Amygdala (tissue), 56 donors: Measurements from ENCODE around the gene NADK.

ENCODE experiments used
- DNase-seq, 56 donors: peaks; one replicate each; lab custom pipeline; 2025; lab: John Stamatoyannopoulos, UW

NADK gene

DNA sequence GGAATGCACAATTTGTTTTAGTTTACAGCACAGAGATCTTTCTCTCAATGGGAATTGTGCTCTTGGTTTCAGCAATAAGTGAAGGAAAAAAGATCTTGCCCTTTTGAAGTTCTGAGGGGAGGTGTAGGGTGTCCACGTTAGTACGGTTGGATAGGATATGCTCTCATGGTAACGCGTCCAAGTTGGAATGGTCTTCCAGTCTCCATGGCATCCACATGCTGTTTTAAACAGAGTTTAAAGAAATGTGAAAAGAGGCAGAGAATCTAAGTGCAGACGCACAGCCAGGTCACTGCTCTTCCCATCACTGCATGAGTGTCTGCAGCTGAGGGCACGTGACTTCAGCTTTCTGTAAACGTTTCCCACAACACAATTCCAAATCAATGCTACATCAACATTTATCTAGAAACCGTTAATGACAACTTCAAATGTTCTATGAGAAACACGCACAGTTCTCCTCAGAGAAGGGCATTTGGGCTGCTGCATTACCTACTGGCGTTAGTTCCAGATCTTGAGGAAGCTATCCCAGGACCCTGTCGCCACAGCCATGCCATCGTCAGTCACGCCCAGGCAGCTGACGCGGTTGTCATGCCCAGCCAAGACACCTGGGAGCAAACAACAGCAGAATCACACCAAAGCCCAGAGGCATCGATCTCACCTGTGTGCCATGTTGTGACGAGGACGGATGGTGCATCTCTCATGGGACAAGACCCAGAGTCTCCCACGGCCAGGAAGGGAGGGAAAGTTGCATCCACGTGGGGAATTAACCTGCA is 8.8 kb upstream of the NADK start:
- no peak for DNase-seq

DNA sequence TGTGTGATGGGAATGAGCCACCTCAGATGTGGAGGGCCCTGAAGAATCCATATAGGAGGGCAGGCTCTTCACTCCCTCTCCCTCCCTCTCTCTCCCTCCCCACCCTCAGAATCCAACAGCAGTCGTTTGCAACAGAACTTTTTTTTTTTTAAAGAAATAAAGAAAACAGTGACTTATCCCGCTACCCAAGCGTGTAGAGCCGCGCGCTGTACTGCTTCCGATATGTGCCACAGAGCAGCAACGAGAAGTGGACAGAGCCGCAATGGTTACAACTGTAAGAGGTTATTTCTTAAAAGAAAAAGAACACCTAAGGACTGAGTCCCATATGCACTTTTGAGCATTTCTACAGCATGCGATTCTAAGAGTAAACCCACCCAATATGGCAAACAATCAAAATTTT is 7.4 kb upstream of the NADK start:
- no peak for DNase-seq

DNA sequence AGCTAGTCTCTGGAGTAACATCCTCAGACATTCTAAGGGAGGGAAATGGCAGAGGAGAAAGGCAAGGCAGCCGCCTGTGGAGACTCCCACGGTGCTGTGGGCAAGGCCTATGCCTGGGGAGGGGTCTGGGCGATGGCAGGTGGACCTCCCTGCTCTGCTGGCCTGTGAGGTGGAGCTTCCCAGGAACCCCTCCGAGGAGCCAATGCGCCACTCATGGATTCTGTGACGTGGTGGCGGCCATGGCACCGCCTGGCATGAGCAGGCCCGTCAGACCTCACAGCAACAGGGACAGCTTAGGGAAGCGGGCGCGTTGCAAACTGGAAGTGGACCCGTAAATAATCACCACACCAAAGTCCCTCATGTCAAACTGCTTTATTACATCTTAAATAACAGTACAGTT is 6.7 kb upstream of the NADK start:
- DNase-seq = no peak

DNA sequence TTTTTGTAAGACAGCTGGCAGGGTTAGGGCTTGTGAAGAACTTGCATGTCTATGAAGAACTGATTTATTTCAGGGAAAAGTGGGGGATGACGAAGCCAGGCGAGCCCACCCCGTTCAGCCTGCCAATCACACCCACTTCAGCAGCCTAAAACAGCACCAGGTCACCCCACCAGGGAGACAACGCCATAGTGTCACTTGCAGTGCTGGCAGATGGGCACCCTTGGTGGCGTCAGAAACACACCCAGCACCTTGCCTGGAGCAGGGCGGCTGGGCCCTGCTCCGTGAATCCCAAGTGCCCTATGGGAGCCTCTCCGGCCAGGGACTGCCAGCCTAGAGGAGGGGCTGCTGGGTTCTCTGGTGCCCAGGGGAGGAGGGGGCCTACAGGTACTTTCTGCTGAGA is 5.0 kb upstream of the NADK start:
- DNase-seq = no peak

DNA sequence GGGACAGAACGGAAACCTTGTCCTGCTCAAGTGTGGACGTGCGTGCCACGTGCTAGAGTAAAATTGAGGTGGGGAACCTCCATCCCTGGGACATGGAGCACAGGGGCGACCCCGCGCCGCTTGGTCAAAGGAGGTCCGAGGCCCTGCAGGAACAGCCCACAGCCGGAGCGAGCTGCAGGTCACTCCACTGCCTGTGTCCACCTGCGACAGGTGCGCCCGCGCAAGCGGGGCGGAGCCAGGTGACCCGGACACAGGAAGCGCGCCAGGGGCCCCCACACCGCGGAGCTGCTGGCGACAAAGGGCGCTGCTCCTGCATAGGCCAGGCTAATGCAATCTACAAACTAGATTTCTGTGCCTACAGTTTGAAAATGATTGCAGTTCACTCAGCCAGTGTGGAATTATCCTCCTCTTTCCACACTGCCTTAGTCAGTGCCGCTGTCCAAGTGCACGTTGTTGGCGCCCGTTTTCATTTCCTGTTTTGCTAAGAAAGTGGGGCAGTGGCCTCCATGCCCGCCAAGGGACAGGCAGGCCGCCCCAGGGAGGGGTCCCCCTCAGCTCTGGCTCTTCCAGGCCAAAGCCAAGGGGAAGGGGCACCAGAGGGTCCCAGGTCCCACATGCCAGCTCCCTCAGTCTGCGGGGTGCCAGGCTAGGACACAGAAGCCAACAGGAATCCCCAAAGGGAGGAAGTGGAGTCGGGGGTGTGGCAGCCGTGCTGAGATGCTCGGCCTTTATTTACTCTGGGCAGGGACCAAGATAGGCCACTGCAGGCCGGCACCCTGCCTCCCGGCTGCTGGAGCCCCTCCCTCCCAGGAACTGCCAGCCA is 4.3 kb upstream of the NADK start:
- DNase-seq = peak in 10 of 56 donors; percentile 5 to 52 (median 26)

DNA sequence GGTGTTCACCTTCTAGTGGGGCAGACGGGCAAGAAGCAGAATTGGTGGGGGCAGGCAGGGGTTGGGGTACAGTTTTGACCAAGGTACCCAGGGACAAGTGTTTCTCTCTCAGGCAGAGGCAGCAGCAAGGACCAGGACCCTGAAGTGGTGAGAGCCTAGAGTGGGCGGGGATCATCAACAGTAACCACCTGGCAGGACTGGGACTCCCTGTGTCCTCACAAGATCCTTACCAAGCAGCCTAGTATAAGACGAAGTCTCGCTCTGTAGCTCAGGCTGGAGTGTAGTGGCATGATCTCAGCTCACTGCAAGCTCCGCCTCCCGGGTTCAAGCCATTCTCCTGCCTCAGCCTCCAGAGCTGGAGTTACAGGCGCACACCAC is 3.2 kb upstream of the NADK start:
- DNase-seq = no peak

DNA sequence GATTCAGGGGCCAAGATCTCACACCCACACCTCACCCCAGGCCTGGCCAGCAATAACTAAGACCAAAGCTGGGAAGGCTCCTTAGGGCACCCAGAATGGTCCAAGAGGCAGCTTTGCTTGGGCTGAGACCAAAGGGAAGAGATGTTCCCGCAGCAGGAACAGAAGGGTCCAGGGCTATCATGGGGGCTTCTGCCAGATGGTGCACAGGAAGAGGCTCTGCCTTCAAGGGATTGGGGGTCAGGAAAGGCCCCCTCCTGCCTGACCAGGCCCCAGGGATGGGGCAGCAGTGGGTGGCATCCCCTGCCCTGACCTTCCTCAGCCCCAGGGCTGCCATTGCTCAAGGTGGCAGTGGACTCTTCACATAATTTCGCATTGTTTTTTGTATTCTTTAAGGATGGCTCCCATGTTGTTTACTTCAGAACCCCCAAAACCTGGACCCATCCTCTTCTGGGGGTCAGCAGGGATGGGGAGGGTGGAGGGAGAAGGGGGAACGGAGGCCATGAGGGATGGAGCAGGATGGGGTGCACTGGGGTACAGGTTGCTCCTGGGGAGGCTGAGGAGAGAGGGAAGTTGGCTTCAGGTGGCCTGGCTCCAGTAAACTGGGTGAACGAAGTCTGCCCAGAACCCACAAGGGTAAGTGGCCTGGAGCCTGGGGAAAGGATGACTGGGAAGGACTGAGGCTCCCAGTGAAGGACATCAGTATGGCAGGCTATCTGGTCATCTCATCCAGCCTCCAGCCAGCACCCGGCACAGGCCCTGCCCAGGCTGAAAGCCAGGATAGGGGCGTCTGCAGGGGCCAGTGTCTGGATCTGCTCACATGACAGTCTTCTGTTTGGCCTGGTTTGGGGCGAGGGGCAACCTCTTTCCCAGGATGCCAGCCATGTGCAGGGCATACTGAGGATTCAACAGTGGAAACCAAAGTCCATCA is 2.6 kb upstream of the NADK start:
- no peak for DNase-seq

DNA sequence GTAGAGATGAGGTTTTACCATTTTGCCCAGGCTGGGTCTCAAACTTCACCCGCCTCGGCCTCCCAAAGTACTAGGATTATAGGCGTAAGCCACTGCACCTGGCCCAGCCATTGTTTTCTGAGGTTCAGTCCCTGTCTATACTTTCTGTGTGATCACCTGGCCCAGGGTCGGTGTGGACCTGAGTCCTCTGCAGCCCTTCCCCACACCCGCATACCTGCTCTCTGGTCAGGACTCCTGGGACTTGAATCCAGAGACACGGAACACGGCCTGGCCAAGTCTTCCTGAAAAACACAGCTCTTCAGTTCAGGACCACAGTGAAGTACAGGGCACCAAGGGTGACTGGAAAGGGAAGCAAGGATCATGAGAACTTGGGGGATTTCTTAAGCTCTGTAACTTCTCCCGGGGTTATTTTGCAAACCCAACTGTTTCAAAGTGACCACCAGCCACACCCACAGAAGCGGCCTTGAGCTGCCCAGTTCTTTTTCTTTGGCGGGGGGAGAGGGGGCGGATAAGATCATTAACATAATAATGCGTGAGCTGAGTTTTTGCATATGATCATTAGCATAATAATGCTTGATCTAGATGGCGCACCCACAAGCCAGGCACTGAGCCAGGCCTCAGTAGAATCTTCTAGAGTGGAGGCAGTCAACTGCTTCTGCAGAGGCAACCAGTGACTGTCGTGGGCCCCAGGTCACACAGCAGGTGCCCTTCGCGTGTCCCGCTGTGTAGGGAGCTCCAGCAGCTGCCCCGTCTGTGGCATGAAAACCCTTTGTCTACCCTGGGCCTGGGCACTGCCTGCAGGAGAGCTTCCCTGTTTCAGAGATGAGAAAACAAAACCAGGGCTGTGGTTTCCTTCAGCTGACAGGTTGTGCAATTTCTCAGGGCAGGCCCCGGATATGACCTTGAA is 1.7 kb upstream of the NADK start:
- peak in 21 of 56 donors; percentile 9 to 67 (median 30) for DNase-seq

DNA sequence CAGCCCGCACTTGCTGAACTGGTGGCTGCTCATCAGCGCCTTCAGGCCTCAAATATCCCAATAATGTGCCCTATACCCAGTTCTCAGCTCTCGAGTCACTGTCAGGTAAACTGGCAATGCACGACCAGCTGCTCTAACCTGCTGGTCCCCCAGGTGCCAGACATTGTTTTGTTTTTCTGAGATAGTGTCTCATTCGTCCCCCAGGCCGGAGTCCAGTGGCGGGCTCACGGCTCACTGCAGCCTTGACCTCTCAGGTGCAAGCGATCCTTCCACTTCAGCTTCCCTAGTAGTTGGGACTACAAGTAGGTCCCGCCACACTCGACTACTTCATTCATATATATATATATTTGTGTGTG is 1.0 kb upstream of the NADK start:
- no peak for DNase-seq

DNA sequence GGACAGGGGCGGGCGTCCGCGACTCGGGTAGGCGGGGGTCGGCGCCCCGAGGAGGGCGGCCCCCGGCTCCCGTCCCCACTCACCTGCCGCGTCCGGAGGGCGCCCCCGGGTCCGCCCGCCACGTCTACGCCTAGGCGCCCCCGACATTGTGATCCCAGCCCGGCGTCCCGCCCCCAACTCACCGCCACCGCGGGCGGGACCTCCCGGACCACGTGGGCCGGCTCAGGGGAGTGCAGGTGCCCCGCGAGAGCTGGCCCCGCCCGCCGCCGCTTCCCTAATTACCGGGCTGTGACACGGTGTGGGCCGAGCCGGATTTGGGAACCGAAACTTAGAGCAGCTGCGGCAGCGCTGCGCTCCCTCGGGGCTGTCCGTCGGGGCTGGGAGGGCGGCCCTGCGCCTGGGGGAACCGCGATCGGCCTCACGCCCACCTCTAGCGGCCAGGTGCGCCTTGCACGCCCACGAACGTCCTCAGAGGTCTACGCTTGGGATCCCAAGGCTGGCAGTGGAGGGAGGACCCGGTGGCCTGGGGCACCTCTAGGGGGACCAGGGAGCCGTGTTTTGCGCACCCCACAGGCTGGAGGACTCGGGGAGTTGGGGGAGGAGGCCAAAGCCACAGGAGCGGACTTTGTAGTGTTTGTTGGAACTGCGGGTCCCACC is 521 bp upstream of the NADK start:
- peak in 20 of 56 donors; percentile 14 to 56 (median 34) for DNase-seq

DNA sequence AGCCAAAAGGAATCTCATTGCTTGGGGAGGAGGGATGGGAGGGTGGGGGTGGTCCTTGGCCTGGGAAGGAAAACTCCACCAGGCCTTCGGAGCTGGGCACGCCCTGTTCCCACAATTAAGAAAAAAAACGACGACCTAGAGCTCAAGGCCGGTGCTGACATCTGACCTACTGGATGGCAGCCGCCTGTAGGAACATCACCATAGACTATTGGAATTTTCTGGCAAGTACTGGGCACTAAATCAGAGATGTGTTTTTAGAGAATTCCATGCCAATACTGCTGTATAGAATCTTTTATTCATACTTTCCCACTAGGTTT is 729 bp downstream of the NADK start:
- DNase-seq = no peak

DNA sequence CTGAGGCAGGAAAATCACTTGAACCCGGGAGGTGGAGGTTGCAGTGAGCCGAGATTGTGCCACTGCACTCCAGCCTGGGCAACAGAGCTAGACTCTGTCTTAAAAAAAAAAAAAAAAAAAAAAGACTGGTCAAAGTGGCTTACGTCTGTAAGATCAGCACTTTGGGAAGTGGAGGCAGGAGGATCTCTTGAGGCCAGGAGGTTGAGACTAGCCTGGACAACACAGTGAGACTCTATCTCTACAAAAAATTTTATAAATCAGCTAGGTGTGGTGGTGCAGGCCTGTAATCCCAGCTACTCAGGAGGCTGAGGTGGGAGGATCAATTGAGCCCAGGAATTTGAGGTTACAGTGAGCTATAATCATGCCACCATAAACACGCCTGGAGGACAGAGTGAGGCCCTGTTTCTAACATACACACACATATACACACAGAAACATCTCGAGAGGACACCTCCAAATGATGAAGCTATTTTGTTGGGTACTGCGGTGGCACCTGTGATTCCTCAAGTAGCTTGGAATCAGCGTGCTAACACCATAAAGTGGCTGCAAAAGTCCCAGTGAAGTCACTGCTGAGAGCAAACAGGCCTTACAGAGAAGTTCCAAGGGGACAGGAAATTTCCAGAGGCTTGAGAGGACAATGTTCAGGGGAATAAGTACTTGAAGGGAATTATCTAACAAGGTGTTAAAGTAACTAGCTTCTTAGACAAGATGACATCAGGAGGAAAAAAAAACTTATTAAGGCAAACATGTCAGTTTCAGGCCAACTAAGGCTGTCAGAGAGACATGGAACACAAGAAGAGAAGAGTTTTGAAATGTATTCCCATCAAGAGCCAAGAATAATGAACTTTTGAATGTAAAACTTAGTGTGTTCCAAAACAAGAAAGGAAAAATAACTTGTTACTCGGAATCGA is 1.3 kb downstream of the NADK start:
- no peak for DNase-seq

DNA sequence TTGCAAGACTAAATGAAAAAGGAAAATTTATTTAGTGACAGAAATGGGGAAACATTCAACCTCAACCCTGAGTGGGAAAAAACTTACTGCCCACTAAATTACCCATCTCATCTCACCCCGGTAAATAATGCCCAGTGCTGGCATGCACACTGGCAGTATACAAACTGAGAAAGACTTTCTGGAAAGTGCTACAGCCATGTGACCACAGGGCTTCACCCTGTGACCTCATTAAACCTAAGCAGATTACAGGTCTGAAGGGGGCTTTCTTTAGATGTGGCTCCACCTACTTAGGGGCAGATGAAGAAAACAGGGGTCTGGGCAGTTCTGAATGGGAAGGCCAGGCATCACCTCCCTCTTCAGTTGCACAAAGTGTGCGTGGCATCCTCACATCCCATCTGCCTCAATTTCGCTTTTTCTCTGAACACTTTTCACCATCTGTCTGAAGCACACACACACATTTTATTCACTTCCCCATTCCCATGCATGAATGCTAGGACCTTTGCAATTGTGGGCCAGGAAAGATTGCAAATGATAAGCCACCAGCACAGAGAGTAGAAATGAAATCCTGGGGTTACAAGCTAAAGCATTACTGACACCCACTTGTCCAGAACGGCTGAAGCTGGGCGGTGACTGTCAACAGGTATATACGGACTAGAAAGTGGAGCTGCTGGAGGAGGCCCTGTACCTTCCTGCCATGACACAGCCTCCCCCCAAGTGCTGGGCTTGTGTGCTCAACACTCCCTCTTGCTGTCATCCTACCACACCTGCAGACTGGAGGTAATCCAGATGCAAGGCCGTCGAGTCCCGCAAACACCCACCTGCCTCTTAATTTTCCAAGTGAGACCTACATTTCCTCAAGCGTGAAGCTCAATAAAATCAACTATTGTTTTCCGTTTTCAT is 2.7 kb downstream of the NADK start:
- no peak for DNase-seq

DNA sequence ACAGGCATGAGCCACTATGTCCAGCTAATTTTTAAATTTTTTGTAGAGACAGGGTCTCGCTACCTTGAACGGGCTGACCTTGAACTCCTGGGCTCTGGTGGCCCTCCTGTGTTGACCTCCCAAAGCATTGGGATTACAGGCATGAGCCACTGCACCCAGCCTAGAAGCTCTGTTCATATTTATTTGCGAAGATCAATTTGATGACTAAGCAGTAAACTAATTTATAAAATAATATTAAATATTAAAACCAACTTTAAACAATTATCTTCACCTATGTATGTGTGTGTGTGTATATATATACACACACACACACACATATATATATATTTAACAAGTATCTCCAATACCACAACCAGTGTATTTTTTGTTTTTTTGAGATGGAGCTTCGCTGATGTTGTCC is 4.4 kb downstream of the NADK start:
- DNase-seq = no peak

DNA sequence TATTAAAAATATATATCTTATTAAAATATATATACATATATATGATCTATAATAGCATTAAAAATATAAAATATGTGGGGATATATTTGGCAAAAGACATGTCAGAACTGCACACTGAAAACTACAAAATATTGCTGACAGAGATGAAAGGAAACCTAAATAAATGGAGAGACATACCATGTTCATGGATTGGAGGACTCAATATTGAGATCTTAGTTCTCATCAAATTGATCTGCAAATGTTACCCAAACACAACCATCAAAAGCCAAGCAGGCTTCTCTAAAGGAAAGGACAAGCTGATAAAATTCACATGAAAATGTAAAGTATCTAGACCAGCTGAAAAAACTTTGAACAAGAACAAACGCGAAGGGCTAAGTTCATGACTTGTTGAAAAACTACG is 7.2 kb downstream of the NADK start:
- DNase-seq = no peak

DNA sequence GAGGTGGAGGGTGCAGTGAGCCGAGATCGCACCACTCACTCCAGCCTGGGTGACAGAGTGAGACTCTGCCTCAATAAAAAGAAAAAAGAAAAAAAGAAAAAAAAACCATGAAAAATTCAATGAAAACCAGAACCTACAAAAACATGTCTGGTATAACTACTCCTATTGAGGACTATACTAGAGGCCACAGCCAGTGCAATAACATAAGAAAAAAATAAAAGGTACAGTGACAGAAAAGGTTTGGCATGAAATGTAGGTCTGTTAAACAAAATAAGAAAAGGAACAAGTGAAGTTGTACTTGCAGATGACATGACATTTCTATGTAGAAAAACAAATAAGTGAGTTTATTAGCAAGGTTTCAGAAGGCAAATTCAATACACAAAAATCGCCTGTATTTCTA is 8.2 kb downstream of the NADK start:
- DNase-seq = no peak

DNA sequence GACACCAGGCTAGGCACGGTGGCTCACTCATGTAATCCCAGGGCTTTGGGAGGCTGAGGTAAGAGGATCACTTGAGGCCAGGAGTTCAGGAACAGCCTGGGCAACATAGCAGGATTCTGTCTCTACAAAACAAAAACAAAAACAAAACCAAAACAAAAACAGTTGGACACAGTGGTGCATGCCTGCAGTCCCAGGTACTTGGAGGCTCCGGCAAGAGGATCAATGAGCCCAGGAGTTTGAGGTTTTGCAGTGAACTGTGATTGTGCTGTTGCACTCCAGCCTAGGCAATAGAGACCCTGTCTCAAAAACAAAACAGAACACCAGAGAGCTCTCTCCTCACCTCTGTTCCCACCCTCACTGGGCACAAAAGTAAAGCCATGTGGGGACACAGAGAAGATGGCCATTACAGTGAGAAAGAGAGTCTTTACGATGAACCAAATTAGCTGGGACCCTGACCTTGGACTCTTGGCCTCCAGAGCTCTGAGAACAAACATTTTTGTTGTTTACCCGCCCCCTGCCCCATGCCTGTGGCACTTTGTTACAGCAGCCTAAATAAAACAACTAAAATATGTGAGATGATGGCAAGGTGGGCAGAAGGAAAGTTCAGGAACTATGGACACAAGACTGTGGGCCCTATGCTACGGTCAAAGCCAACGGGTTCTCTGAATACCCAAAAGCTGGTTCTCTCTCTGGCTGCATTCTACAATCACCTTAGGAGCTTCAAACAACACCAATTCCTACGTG is 9.8 kb downstream of the NADK start:
- DNase-seq = no peak
